Epithelial cell of umbilical artery (primary cell): ENCODE data around the gene FAM72C. TPM values are rescaled to one million over a fixed set of nuclear protein-coding genes. Genes with fewer than 3 reads are reported as not detected.

Experiments used
- total RNA-seq: library from RNA; depleted of rRNA; stranded (reverse); fragments of >200 nt; gene quantifications from 2 replicates; pipeline ENCODE4 v1.2.3, GENCODE V29; 2014

The FAM72C gene
- 0.65 and 1.2 TPM in 2 replicates for total RNA-seq

GRCh38 chr1:143971924-143972700, at the start of gene FAM72C:
TSS of gene FAM72C (minus strand) at chr1:143971986. CDS start at chr1:143971141, 845 bp downstream.

